Effector memory CD4-positive, alpha-beta T cell (primary cell): ENCODE measurements around the gene DND1.
"Not testable (repeated sequence)": the region's sequence is repeated elsewhere in the genome, so short reads cannot be mapped to it uniquely, and the experiment has no call there.

ENCODE experiments used
- DNase-seq, 3 donors: peaks; one replicate each; pipeline ENCODE4 v3.0.0-alpha.2; 2020
- H3K27ac ChIP-seq: 2 replicates; pipeline ENCODE4 v1.7.0; 2013; ENCODE audit warnings: mild to moderate bottlenecking, low read length, moderate library complexity; ENCODE audit not compliant: insufficient read depth, poor library complexity, severe bottlenecking
- H3K27me3 ChIP-seq: replicated peaks from 2 replicates; pipeline ENCODE4 v1.7.0; 2013; ENCODE audit warnings: mild to moderate bottlenecking, low read length; ENCODE audit not compliant: insufficient read depth, control insufficient read depth, poor library complexity, severe bottlenecking
- H3K36me3 ChIP-seq: 2 replicates; pipeline ENCODE4 v1.7.0; 2013; ENCODE audit warnings: mild to moderate bottlenecking, low read length, moderate library complexity; ENCODE audit not compliant: control insufficient read depth, insufficient read depth
- H3K4me1 ChIP-seq: 2 replicates; pipeline ENCODE4 v1.7.0; 2013; ENCODE audit warnings: low read length, mild to moderate bottlenecking; ENCODE audit not compliant: control insufficient read depth, insufficient read depth, poor library complexity, severe bottlenecking
- H3K4me3 ChIP-seq: 2 replicates; pipeline ENCODE4 v1.7.0; 2013; ENCODE audit warnings: low read length, low read depth, mild to moderate bottlenecking; ENCODE audit not compliant: insufficient read depth, poor library complexity, severe bottlenecking
- H3K9me3 ChIP-seq: 2 replicates; pipeline ENCODE4 v1.7.0; 2013; ENCODE audit warnings: mild to moderate bottlenecking, low read length, moderate library complexity; ENCODE audit not compliant: control insufficient read depth

The DND1 gene

DNA sequence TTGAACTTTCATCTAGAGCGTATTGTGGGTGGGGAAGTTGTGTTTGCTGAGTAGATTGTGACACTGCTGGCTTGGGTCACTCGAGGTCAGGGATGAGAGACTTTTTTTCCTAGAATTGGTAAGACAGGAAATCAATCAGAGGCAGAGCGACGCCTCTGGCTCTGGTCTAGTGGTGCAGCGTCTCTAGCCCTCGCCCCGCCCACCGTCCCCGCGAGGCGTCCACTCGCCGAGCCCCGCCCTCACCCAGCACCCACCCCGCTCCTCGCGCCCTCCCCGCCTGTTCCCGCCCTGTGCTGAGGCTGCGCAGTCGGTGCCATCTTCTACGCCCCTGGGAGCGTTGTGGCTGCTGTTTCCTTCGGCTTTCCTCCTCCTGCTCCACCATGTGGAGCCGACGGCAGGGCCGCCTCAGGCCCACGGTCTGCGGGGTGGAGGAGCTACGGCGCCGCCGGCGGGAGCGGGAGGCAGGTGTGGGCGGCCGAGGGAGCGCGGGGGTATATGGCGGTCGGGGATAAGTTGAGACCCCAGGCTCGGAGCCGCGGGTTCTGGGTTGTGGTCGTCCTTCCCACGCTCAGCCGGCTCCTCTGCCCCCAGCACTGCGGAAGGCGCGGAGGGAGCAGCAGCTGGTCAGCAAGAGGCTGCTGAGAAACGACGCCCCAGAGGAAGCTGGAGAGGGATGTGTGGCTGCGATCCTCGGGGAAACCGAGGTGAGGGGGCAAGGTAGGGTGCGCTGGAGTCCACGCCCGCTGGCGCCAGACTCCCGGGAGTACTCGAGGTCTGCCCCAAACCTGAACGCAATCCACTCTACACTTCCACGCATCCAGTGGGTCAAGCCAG, 34.0 kb downstream of the DND1 start, which contains the start of gene TMCO6:
TSS of gene TMCO6 (plus strand) at position 304 of the 834 bp plus-strand sequence. CDS start at position 381, 77 bp downstream.
- H3K9me3 ChIP-seq: no peaks in the 10 kb centered on the region
- H3K27me3 ChIP-seq: no peaks in the 10 kb centered on the region
- H3K4me1 ChIP-seq: peaks cover 7% of the 10 kb centered on the region
- H3K27ac ChIP-seq: peak within 1 kb of the TSS; percentile 79
- peaks cover 17% of the 10 kb centered on the region for H3K36me3 ChIP-seq
- H3K4me3 ChIP-seq: peak within 1 kb of the TSS; percentile 82
- peak; percentile 93 to 96 (median 95) for DNase-seq

DNA sequence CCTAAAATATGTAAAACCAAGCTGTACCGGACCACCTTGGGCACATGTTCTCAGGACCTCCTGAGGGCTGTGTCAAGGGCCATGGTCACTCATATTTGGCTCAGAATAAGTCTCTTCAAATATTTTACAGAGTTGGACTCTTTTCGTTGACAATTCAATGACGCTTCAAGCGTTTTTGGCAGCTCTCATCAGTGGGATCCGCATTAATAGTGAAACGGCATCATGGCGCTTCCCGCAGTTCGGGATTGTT, 34.6 kb downstream of the DND1 start:
- not testable (repeated sequence) for H3K9me3 ChIP-seq, H3K4me1 ChIP-seq, DNase-seq, H3K27me3 ChIP-seq
- H3K4me3 ChIP-seq: peak overlapping the region; percentile 82
- peak overlapping the region; percentile 79 for H3K27ac ChIP-seq
- peaks cover 12% of the 10 kb centered on the region for H3K36me3 ChIP-seq

DNA sequence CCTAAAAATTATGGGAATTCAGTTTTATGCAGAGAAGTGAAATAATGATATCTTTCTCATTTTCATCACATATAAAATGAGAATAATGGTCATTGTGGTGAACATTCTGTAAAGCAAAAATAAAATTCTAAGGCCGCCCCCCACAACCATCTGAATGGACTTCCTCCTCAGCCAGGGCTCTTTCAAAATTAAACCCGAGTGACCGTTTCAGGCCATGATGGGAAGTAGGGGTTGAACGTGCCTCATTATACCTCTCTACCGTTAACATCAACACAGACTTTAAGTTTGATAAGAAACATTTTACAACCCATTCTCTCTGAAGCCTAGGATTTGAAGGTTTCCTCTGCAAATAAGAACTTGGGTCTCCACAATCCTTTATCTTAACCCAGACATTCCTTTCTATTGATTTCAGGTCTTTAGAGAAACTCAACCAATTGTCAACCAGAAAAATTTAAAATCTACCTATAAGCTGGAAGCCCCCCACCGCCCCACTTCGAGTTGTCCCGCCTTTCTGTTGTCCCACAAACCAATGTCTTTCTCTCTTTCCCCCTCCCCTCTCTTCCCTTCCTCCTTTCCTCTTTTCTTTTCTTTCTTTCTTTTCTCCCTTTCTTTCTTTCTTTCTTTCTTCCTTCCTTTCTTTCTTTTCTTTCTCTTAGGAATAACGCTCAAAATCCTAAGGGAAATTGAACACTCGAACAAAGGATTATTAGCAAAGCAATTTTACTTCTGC, 35.8 kb downstream of the DND1 start:
- Histone ChIP-seq H3K9me3 (no peaks in the 10 kb centered on the region), H3K27ac (no peak overlapping the region), H3K36me3 (peaks cover 2% of the 10 kb centered on the region), H3K4me3 (no peak overlapping the region), H3K27me3 (no peaks in the 10 kb centered on the region), H3K4me1 (peaks cover 18% of the 10 kb centered on the region)
- DNase-seq: no peak

DNA sequence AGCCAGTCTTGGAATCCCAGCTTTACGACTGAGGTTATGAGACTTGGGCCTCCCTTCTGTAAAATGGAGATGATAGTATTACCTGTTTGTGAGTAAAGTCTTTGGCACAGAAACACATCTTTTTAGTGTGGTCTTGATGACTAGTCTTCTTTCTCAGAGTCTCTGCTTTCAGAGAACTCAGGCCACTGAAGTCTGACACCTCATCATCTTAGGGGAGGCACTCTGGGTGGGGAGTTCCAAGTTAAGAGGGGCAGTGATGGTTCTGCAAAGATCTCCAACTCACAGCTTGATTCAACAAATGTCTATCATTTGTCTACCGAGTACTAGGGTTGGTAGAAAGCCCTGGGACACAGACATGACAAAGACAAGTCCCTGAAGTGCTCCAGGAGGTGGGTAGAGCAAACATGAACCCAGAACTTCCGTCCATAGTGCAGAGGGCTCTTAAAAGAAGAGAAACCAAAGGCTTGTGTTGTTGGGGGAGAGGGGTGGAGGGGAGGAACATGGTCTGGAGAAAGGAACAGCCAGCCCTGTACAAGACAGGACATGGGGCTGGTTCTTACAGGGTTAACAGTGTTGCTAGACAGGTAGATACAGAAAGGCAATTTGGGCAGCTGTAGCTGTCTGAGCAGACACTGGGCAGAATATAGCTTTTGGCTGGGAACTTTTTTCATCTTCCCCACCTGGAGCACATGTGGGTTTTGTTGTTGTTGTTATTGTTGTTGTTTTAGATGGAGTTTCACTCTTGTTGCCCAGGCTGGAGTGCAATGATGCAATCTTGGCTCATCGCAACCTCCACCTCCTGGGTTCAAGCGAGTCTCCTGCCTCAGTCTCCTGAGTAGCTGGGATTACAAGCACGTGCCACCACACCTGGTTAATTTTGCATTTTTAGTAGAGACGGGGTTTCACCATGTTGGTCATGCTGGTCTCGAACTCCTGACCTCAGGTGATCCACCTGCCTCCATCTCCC, 37.8 kb downstream of the DND1 start:
- no peaks in the 10 kb centered on the region for H3K36me3 ChIP-seq
- H3K27ac ChIP-seq: no peak overlapping the region
- no peaks in the 10 kb centered on the region for H3K9me3 ChIP-seq
- H3K4me3 ChIP-seq: no peak overlapping the region
- DNase-seq: no peak
- H3K4me1 ChIP-seq: peaks cover 18% of the 10 kb centered on the region
- no peaks in the 10 kb centered on the region for H3K27me3 ChIP-seq

DNA sequence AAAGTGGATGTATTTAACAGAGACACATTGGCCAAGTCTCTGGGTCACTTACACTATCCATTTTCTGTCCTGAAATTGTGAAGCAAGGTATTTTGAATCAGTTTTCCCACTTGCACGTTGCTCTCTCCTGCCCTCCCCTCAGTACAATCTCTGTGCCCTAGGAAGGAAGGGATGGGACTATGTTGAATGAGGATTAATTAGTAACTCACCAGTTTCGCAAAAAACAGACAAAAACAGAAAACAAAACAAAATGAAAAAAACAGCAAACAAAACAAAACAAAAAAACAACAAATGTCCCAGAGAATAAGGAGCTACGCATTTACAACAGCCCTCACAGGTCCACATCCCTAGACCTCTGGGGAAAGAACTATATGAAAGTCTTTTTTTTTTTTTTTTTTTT, 39.3 kb downstream of the DND1 start:
- Histone ChIP-seq H3K4me1 (peaks cover 10% of the 10 kb centered on the region), H3K27ac (no peak overlapping the region), H3K4me3 (no peak overlapping the region), H3K36me3 (no peaks in the 10 kb centered on the region), H3K9me3 (no peaks in the 10 kb centered on the region), H3K27me3 (no peaks in the 10 kb centered on the region)
- DNase-seq: no peak

DNA sequence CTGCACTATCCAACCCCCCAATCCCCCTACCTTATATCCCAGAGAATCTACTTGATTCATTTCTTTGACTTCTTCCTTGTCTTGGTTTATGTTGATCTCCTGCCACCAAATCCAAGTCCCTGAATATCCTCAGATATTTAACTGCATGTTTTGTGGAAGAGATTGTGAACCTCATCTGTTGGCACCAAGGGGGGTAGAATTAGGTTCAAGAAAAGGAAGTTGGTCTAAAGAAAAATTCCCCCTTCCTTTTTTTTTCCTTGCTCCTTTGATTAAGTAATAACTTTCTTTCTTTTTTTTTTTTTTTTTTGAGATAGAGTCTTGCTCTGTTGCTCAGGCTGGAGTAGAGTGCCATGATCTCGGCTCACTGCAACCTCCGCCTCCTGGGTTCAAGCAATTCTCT, 39.9 kb downstream of the DND1 start:
- no peak overlapping the region for H3K27ac ChIP-seq
- no peaks in the 10 kb centered on the region for H3K27me3 ChIP-seq
- H3K4me1 ChIP-seq: peaks cover 10% of the 10 kb centered on the region
- H3K9me3 ChIP-seq: no peaks in the 10 kb centered on the region
- DNase-seq: no peak
- peak overlapping the region; percentile 65 for H3K4me3 ChIP-seq
- no peaks in the 10 kb centered on the region for H3K36me3 ChIP-seq

DNA sequence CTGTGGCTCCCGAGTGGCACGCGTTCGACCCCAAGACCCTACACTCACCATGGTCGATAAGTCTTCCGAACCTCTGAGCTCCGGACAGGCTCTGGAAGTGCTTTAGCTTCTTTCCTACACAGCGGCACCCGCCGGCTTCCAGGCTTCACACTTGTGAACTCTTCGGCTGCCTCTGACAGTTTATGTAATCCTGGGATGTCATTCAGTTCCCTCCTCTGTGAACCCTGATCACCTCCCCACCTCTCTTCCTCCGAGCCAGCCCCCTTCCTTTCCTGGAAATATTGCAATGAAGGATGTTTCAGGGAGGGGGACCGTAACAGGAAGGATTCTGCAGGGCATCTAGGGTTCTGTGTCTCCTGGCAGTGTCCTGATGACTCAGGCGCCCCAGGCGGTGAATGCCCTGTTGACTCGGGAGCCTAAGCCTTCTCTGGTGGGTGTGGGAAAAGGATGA, 40.3 kb downstream of the DND1 start, which contains the start of gene CD14:
TSS of gene CD14 (minus strand) at position 155 of the 451 bp plus-strand sequence. CDS start at position 51, 104 bp downstream.
- H3K4me1 ChIP-seq: peaks cover 10% of the 10 kb centered on the region
- no peak for DNase-seq
- H3K27me3 ChIP-seq: no peaks in the 10 kb centered on the region
- peak within 1 kb of the TSS; percentile 65 for H3K4me3 ChIP-seq
- H3K9me3 ChIP-seq: no peaks in the 10 kb centered on the region
- H3K27ac ChIP-seq: peak within 1 kb of the TSS; percentile 58
- no peaks in the 10 kb centered on the region for H3K36me3 ChIP-seq

DNA sequence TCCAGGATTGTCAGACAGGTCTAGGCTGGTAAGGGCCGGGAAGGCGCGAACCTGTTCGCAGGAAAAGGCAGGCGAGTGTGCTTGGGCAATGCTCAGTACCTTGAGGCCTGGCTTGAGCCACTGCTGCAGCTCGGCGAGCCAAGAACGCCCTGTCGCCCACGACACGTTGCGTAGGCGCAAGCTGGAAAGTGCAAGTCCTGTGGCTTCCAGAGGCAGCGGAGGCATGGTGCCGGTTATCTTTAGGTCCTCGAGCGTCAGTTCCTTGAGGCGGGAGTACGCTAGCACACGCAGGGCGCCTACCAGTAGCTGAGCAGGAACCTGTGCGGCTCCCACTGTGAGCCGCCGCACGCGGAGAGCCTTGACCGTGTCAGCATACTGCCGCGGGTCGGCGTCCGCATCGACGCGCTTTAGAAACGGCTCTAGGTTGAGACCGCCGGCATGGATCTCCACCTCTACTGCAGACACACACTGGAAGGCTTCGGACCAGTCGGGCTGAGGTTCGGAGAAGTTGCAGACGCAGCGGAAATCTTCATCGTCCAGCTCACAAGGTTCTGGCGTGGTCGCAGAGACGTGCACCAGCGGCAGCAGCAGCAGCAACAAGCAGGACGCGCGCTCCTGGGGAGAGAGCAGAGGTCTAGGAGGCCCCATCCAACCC, 40.9 kb downstream of the DND1 start:
- no peaks in the 10 kb centered on the region for H3K36me3 ChIP-seq
- no peaks in the 10 kb centered on the region for H3K27me3 ChIP-seq
- DNase-seq: peak; percentile 18 to 29 (median 21)
- peak overlapping the region; percentile 58 for H3K27ac ChIP-seq
- peaks cover 10% of the 10 kb centered on the region for H3K4me1 ChIP-seq
- peak overlapping the region; percentile 65 for H3K4me3 ChIP-seq
- H3K9me3 ChIP-seq: no peaks in the 10 kb centered on the region

DNA sequence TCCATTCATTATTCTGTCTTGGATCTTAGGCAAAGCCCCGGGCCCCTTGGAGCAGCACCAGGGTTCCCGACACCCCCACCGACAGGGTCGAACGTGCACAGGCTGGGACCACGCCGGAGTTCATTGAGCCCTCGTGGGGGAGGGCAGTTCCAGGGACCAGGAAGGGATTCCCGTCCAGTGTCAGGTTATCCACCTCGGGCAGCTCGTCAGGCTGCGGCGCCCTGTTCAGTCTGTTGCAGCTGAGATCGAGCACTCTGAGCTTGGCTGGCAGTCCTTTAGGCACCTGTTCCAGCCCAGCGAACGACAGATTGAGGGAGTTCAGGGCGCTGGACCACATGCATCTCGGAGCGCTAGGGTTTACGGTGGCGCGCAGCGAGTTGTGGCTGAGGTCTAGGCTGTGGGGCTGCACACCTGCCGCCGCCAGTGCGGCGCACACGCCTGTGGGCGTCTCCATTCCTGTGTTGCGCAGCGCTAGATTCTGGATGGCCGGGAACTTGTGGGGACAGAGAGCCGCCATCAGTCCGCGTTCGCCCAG, 41.5 kb downstream of the DND1 start:
- H3K36me3 ChIP-seq: no peaks in the 10 kb centered on the region
- peaks cover 10% of the 10 kb centered on the region for H3K4me1 ChIP-seq
- H3K27ac ChIP-seq: peak overlapping the region; percentile 58
- H3K27me3 ChIP-seq: no peaks in the 10 kb centered on the region
- DNase-seq: no peak
- H3K9me3 ChIP-seq: no peaks in the 10 kb centered on the region
- peak overlapping the region; percentile 65 for H3K4me3 ChIP-seq
